HT-29 (cell line): ENCODE data around the gene ASCC3. TPM values are rescaled to one million over a fixed set of nuclear protein-coding genes. Genes with fewer than 3 reads are reported as not detected.

ENCODE experiments used
- DNase-seq: peaks from one replicate; pipeline ENCODE4 v3.0.0-alpha.2; 2015; ENCODE audit warnings: low spot score
- total RNA-seq: library from RNA; depleted of rRNA; stranded (reverse); fragments of >200 nt; shearing (Covaris generic); gene quantifications from 2 replicates; pipeline ENCODE4 v1.2.3, GENCODE V29; 2014

Gene ASCC3
- total RNA-seq, 1 experiment from 2014 or later = 19.0 TPM

- no peak for DNase-seq
Observed at GRCh38 chr6:100467129-100468015, 413.8 kb downstream of the ASCC3 start.

- DNase-seq = no peak
Observed at GRCh38 chr6:100466410-100467128, 414.6 kb downstream of the ASCC3 start.

- DNase-seq = no peak
Observed at GRCh38 chr6:100465701-100466409, 415.3 kb downstream of the ASCC3 start.

- DNase-seq = no peak
Observed at GRCh38 chr6:100464903-100465700, 416.0 kb downstream of the ASCC3 start, which contains the start of gene SIM1. Gene SIM1, minus strand, starts transcription at chr6:100464921. Its CDS starts 1,453 bp downstream, at chr6:100463468.

- DNase-seq = no peak
Observed at GRCh38 chr6:100464162-100464851, 416.8 kb downstream of the ASCC3 start.

GRCh38 chr6:100463630-100464161, 417.4 kb downstream of the ASCC3 start:
- no peak for DNase-seq

GRCh38 chr6:100462706-100463629, 418.2 kb downstream of the ASCC3 start:
- DNase-seq = no peak

GRCh38 chr6:100461917-100462705, 419.0 kb downstream of the ASCC3 start:
- DNase-seq = no peak

GRCh38 chr6:100461278-100461916, 419.7 kb downstream of the ASCC3 start:
- no peak for DNase-seq

GRCh38 chr6:100460650-100461204, 420.4 kb downstream of the ASCC3 start:
- DNase-seq = no peak

- no peak for DNase-seq
Observed at GRCh38 chr6:100459592-100460184, 421.4 kb downstream of the ASCC3 start.

GRCh38 chr6:100458841-100459591, 422.1 kb downstream of the ASCC3 start:
- DNase-seq = no peak
